Activated CD8-positive, alpha-beta memory T cell treated with anti-CD3 and anti-CD28 coated beads for 24 hours (primary cell): Measurements from ENCODE around the gene DNASE1.

Experiments
- DNase-seq: peaks from one replicate; pipeline ENCODE4 v3.0.0-alpha.2; 2020

The DNASE1 gene

GRCh38 chr16:3669082-3669481 lies 14.6 kb downstream of the DNASE1 start:
- DNase-seq = no peak

- no peak for DNase-seq
Measured at GRCh38 chr16:3670711-3671110, 16.2 kb downstream of the DNASE1 start.

- no peak for DNase-seq
Measured at GRCh38 chr16:3671424-3671823, 16.9 kb downstream of the DNASE1 start.

- no peak for DNase-seq
Measured at GRCh38 chr16:3672571-3673041, 18.1 kb downstream of the DNASE1 start.

- DNase-seq = no peak
Measured at GRCh38 chr16:3673201-3673600, 18.7 kb downstream of the DNASE1 start.

GRCh38 chr16:3673676-3674377 lies 19.3 kb downstream of the DNASE1 start:
- no peak for DNase-seq

- no peak for DNase-seq
Measured at GRCh38 chr16:3674513-3675295, 20.2 kb downstream of the DNASE1 start.

- no peak for DNase-seq
Measured at GRCh38 chr16:3675601-3676130, 21.2 kb downstream of the DNASE1 start.

GRCh38 chr16:3677994-3678393 lies 23.5 kb downstream of the DNASE1 start:
- DNase-seq = no peak

- no peak for DNase-seq
Measured at GRCh38 chr16:3681206-3681605, 26.7 kb downstream of the DNASE1 start.

GRCh38 chr16:3687021-3687420 lies 32.5 kb downstream of the DNASE1 start:
- no peak for DNase-seq

GRCh38 chr16:3687792-3688191 lies 33.3 kb downstream of the DNASE1 start:
- no peak for DNase-seq

GRCh38 chr16:3689731-3690130 lies 35.2 kb downstream of the DNASE1 start:
- DNase-seq = no peak

- peak; percentile 93 for DNase-seq
Measured at GRCh38 chr16:3690470-3690928, 36.0 kb downstream of the DNASE1 start.

GRCh38 chr16:3690980-3691720 lies 36.7 kb downstream of the DNASE1 start:
- no peak for DNase-seq

- no peak for DNase-seq
Measured at GRCh38 chr16:3691761-3692160, 37.3 kb downstream of the DNASE1 start.

GRCh38 chr16:3694051-3694450 lies 39.6 kb downstream of the DNASE1 start:
- DNase-seq = no peak

- no peak for DNase-seq
Measured at GRCh38 chr16:3695610-3696369, 41.3 kb downstream of the DNASE1 start.

- no peak for DNase-seq
Measured at GRCh38 chr16:3696425-3697218, 42.1 kb downstream of the DNASE1 start.

- no peak for DNase-seq
Measured at GRCh38 chr16:3698941-3699340, 44.5 kb downstream of the DNASE1 start.

- no peak for DNase-seq
Measured at GRCh38 chr16:3701531-3701930, 47.0 kb downstream of the DNASE1 start.

GRCh38 chr16:3702082-3702481 lies 47.6 kb downstream of the DNASE1 start:
- no peak for DNase-seq
